Measurements from ENCODE around the gene PIGB.
"Not testable (repeated sequence)": the region's sequence is repeated elsewhere in the genome, so short reads cannot be mapped to it uniquely, and the experiment has no call there.

Gene PIGB

DNA sequence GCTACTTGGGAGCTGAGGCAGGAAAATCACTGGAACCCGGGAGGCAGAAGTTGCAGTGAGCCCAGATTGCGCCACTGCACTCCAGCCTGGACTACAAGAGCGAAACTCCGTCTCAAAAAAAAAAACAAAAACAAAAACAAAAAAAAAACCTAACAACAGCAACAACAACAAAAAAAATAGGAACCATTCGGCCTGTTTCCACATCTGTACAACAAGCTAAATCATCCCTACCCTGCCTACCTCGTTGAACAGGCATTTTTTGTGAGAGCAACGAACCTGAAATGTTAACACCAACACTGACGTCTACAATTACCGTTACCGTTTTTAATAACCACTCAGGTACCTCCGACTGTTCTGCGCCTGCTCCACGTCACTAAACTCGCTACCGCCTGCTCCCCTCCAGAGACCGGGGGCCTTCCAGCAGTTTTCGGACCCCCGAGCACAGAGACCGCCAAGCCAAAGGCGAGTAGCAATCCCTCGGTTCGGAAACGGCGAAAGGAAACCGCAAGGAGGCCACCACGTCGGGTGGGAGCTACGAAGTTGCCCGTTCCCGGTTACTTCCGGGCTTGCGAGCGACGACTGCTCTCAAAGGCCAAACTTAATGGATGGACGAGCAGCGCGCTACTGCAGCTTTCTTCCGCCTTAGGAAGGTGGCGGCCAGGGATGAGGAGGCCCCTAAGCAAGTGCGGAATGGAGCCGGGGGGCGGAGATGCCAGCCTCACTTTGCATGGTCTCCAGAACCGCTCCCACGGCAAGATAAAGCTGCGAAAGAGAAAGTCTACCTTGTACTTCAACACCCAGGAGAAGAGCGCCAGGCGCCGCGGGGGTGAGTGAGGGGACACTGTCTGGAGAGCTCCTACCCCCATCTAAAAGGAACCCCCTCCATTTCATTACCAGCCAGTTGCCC, at the start of gene PIGB, which contains the start of gene PIGBOS1:
Gene PIGB, plus strand, starts transcription at position 635 of the 907 bp plus-strand sequence. Its CDS starts 29 bp downstream, at position 664.
Gene PIGBOS1, minus strand, starts transcription at position 536 of the 907 bp plus-strand sequence. CDS start 1,331 bp downstream, outside the sequence.
- peak; percentile 80 for DNase-seq

DNA sequence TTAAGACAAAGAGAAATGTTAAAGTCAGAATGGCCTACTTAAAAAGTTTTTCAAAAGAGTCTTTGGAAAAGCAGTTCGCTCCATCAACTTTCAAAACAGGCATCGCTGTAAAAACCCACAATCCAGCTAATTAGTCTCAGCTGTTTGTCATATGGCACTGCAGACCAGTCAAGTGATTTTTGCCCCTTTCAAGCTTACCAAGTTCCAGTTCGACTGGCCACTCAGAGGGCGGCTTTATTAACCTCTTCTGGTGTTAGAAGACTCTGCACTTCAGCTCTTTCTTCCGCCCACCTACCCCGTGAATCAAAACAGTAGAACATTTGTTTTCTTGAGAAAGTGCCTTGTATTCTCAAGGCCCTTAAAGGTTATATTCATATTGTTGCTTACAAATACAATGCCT, 48.7 kb upstream of the PIGB start:
- DNase-seq, result no peak

DNA sequence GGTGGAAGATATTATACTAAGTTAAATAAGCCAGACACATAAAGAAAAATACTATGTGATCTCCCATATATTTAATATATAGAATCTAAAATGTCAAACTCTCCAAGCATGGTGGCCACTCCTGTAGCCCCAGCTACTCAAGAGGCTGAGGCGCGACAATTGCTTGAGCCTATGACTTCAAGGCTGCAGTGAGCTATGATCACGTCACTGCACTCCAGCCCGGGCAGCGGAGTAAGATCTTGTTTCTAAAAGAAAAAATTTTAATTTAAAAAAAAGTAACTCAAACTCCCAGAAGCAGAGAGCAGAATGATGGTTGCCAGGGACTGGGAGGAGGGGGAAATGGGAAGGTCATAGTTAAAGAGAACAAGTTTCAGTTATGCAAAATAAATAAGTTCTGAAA, 42.7 kb upstream of the PIGB start:
- no peak for DNase-seq

DNA sequence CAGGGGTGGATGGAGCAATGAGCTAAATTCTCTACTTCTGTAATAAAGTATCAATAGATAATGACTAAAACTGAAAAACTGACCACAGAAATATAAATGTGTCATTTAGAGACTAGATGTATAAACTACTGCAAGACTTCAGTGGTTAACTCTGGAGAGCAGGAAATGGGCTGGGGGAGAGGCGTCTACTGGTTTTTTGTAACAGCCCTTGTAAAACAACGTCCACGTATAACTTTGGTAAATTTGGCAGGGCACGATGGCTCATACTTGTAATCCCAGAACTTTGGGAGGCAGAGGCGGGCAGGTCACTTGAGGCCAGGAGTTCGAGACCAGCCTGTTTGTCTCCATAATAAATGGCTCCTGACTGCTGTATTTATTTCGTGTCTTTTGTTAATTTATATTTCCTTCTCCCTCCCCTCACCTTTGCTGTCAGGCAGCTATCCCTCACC, 41.9 kb upstream of the PIGB start:
- no peak for DNase-seq

DNA sequence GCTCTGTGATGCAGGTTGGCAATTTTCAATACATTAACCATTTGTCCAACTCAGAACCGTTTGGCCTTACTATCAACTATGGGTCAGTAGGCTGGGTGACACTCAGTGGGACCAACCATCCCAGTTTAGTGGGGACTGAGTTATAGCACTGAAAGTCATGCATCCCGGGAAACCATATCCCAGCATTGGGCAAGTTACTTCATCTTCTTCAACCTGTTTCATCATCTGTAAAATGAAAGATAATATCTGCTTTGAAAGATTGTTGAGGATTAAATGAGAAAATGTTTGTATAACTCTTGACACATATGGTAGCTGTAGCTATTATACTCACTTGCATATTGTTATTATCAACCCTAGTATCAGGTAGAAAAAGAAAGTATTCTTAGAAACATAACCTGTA, 41.3 kb upstream of the PIGB start:
- DNase-seq, result no peak

DNA sequence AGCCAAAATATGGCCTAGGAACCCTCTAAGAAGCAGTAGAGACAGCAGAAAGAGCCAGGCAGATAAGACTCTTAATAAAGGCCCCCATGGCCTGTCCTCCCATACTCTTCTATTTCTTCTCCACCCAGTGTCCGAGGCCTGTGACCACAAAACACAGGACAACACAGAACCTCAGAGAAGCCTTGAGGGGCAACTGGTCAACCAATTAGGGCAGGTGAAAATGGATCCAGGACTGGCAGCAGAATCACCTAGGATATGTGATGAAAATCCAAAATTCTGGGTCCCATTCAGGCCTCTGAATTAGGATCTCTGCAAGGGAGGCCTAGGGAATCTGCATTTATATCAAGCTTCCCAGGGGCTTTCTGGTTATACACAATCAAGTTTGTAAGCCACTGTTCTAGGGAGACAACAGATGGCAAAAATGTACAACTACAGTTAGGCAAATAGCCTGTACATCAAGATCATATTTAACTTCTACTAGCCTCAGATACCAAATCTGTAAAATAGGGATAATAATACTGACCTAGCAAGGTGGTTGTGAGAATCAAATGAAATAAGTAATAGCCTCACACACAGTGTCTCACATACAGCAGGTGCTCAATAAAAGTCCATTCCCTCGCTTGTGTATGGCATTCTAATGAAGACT, 39.8 kb upstream of the PIGB start:
- no peak for DNase-seq

DNA sequence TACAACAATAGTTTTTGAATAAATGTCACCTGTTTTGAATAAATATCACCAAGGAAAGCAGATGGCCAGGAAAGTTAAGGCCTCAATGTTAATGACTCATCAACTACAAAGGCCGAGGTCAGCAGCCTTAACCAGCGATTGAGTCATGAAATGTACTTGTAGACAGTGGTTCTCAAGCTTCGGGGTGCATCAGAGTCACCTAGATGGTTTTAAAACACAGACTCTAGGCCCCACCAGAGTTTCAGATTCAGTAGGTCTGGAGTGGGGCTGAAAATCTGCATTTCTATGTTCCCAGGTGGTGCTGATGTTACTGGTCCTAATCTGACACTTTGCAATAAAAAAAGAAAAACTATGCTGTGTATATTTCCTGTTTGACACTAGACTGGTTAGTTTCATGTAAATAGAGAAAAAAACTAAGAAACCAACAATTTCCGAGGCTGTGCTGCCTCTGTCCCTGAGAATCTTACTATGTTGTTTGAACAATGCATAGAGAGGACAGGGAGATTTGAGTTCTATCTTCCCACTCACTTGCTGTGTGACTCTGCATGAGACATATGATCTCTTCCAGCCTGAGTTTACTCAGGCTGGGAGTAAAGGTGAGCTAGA, 39.2 kb upstream of the PIGB start:
- DNase-seq, result no peak

DNA sequence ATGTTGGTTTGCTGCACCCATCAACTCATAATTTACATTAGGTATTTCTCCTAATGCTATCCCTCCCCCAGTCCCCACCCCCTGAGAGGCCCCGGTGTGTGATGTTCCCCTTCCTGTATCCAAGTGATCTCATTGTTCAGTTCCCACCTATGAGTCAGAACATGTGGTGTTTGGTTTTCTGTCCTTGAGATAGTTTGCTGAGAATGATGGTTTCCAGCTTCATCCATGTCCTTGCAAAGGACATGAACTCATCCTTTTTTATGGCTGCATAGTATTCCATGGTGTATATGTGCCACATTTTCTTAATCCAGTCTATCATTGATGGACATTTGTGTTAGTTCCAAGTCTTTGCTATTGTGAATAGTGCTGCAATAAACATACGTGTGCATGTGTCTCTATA, 38.4 kb upstream of the PIGB start:
- not testable (repeated sequence) for DNase-seq

DNA sequence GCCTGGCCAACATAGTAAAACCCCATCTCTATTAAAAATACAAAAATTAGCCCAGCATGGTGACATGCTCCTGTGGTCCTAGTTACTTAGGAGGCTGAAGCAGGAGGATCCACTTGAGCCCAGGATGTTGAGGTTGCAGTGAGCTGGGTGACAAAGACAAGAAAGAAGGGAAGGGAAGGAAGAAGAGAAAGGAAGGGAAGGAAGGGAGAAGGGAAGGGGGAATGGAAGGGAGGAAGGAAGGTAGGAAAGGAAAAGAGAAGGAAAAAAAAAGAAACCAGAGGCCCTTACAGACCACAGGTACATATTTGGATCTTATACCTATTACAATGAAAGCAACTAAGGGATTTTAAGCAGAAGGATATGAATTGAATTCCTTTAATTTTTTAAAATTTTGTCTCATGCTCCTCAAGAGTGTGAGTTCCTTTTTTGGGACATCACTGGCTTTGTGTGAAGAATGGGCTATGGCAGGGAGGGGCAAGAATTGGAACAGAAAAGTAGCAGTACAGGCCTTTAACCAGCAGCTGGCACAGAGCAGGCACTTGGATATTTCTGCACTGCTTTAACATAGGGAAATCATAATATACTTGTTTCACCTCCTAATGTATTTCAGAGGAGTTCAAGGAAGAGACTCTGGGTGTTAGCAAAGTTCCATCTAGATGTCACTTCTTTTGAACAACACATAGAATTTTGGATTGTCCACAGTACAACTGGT, 37.3 kb upstream of the PIGB start:
- no peak for DNase-seq

DNA sequence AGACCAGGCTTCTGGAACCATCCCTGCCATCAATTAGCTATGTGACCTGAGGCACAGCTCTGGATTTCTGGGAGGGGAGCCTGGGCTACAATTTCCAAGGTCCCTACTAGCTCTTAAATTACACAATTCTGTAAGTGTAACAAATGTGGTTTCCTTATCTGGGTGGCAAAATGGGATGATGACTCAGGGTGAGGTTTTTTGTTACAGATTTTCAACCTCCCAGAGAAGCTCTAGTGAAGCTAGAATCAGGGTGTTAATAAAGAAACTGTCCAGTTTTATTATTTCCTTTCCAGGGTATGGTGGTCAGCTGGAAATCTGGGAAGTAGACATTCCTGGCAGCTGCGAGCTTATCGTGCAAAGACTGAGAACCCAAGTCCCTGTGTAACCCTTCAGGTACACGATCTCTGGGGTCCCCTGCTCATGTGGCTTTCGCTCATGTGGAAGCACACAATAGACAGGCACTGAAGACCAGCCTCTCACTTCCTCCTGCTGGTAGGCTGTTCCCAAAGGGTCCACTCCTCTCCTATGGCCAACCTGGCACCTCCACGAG, 36.7 kb upstream of the PIGB start:
- DNase-seq, result no peak

DNA sequence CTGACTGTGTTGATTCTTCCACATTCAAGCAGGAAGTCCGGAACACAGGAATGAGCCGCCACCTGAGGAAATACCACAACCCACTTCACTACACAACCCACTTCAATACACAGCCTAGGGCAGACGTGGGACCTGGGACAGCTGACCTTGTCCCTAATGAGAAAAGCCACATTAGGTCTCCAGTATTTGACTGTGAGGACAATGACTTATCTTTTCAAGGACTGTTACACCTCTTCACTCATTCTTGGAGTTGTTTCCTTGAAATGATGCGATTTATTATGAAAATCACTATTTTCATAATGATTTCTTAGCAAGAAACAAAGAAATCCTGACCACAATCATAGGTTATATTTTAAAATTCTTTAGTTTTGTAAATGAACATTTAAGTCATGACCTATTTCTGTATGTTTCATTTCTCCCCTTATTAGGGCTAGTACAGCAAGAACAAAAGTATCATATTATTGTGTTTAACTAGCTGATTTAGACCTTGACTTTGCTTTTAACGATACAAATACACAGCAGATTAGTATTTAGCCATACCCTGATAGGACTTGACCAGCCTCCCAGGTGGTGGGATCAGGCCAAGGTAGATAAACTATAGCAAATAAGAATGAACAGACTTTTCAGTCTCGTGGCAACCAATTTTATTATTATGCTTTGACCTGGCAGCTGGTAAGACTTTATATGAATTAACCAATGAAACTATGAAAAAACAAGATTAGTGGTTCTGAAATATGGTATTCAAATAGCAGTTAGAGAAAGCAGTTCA, 35.5 kb upstream of the PIGB start:
- no peak for DNase-seq

DNA sequence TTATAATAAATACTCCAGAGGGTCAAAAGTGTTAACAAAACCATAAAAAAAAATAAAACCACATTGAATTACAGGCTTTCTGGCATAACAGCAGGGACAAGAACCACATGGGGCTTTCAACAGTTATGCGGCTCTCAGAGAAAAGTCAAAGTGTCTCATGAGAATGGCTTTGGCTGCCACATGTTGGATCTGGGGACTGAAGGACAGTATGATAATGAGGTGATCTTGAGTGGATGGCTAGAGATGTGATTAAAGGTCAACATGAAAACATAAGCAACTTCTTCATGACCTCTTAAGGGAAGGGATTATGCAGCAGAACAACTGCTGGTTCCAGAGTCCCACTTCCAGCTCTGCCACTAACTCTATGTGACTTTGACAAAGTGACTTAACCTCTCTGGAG, 34.6 kb upstream of the PIGB start:
- no peak for DNase-seq

DNA sequence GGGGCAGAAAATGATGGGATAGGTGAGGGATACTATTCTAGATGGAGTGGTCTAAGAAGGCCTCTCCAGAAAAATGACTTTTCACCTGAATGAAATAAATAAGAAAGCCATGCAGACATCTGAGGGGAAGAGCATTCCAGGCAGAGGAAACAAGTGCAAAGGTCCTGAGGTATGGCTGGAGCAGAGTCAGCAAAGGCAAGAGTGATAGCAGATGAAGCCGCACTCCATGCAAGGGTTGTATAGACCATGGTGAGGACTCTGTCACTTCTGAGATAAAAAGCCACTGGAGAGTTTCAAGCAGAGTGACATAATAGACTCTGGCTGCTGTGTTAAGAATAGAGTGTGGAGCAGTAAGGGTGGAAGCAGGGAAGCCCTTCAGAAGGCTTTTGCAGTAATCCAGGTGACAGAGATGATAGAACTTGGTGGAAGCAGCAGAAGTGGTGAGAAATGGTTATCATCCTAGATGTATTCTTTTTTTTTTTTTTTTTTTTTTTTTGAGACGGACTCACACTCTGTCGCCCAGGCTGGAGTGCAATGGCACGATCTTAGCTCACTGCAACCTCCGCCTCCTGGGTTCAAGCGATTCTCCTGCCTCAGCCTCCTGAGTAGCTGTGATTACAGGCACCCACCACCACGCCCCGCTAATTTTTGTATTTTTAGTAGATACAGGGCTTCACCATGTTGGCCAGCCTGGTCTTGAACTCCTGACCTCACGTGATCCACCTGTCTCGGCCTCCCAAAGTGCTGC, 32.4 kb upstream of the PIGB start:
- not testable (repeated sequence) for DNase-seq

DNA sequence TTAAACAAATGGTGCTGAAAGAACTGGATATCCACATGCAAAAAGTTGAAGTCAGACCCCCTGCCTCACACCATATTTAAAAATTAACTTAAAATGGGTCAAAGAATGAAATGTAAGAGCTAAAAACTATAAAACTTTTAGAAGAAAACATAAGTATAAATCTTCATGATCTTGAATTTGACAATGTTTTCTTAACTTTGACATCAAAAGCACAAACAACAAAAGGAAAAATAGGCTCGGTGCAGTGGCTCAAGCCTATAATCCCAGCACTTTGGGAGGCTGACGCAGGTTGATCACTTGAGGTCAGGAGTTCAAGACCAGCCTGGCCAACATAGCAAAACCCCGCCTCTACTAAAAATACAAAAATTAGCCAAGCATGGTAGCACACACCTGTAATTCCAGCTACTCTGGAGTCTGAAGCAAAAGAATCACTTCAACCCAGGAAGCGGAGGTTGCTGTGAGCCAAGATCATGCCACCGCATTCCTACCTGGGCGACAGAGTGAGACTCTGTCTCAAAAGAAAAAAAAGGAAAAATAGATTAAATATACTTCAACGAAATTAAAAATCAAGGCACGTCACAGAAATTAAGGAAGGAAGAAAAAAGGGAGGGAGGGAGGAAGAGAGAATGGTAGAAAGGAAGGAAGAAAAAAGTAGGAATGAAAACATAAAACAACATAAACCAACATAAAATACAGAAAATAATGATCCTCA, 30.9 kb upstream of the PIGB start:
- no peak for DNase-seq

DNA sequence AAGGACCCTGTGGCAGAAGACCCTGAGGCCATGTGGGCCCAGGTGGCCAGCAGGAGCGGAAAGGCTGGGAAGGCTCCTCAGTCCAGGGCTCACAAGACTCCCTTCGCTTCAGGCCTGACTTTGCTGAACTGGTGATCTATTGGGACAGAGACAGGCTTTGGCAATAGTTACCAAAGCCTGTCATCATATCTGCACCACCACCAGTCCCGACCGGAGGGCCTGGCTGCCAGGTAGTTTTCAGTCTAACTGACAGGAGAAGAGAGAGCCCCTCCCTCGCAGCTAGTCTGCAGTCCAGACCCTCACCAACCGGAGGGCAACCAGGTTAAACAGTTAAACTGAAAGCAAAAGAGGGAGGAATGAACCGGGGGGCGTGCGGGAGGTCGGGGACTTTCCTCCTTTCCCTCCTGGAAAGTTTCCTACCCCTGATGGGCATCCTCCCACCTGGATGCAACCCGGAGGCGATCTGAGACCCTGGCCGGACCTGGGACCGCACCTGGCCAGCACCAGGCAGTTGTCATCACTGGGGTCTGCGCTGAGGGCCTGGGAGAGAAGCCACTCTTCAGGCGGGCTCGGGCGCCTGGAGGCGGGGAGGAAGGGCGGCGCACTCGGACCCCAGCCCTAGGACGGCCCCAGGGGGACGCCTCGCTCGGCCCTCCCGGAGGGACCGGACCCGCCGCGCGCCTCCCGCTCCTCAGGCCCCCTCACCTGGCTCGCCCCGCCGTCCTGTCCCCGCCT, 29.8 kb upstream of the PIGB start:
- DNase-seq, result no peak

DNA sequence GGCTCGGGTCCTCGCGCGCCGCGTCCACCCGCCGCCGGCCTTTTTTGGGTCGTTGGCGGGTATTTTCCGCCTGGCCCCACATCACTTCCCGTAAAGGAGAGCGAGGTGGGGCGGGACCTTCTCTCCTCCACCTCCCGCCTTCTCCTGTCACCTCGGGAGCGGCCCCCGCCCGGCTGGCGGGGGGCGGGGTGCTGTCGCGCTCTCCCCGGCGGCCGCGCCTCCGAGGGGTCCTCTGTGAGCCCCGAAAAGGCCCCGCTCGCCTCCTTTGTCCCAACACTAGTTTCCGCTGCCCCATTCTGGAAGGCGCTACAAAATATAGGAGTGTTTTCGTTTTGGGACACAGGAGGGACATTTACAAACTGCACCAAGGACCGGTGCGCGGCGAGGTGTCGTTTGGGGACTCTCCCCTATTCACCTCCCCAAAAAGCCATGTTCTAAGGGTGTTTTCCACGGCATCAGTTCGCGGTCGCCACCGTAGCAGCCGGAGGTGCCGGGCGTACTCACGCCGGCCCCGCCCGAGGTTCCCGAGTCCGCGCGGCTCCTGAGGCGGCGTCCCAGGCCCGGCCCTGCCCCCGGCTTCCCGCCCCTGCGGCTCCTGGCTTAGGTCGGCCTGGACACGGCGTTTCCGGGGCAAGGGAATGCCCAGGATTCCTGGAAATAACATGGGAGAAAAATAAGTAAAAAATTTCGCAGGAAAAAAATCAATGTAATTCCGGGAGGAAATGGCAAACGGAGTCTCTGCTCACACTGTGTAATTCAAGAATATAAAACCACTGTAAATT, 29.1 kb upstream of the PIGB start, which contains the start of gene RAB27A:
Gene RAB27A, minus strand, starts transcription at position 68 of the 782 bp plus-strand sequence. CDS start 54,879 bp downstream, outside the sequence.
- no peak for DNase-seq

DNA sequence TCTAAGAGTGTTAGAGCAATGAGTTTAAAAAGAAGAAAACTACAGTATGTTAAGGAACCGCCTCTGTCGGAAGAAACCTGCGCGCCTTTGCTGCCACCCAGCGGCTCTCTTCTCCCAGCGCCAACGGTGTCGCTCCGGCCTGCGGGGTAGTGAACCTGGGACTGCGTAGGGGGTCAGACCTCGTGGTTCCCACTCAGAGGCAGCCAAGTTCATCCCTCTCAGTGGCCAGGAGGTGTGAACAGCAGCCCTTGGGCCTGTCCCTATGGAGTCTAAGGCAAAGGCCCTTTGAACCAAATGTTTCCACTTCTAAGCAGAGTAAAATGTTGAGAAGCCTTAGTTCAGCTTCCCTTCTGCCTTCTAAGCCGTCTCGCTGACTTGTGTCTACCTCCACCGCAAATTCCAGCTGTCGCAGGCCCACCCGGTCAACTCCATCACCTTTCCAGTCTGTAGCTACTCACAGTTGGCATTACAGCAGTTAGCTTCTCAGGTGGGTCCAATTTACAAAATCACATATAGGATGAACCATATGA, 28.4 kb upstream of the PIGB start:
- peak; percentile 72 for DNase-seq

DNA sequence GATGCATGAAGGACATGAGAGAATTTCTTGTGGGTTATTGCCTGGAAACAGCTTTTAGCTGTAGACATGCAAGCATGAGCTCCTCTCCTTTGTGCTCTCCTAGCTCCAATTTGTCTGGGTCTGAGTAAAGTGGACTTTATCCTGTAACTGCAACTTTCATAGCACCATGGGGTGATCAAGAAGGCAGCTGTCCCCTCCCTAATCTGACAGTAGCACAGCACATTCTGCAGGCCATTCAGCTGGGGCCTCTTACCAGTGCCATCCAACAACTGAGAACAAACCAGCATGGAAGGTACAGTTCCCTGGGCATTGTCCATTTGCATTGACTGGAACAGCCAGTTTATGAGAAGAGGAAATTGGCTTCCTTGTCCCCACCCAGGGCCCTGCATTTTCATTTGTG, 21.7 kb upstream of the PIGB start:
- DNase-seq, result no peak

Measured in midbrain (tissue), 1 donor.